CD14-positive monocyte (primary cell): ENCODE data around the gene CRYBA2. TPM values are rescaled to one million over a fixed set of nuclear protein-coding genes. Genes with fewer than 3 reads are reported as not detected.

Source experiments
- DNase-seq, 3 donors: peaks; one replicate each; pipeline ENCODE4 v3.0.0-alpha.2; 2011 to 2022
- H2AFZ ChIP-seq: 2 replicates; pipeline ENCODE4 v1.6.0; 2012; ENCODE audit warnings: mild to moderate bottlenecking, low read depth, low read length, inconsistent platforms; ENCODE audit not compliant: insufficient read depth, poor library complexity, severe bottlenecking
- H3K27ac ChIP-seq, 2 donors: 1 replicate in 1 of 2; 2 replicates in 1 of 2; pipeline ENCODE4 v1.5.1; 2012 to 2013; ENCODE audit warnings: low read length in 2 of 2, control low read depth in 1 of 2, inconsistent platforms in 1 of 2, low read depth in 1 of 2, mild to moderate bottlenecking in 1 of 2
- H3K27me3 ChIP-seq, 2 donors: one replicate each; pipeline versions ENCODE4 v1.6.0 to v1.6.1; 2011 to 2013; ENCODE audit warnings: low read length in 2 of 2; ENCODE audit not compliant: control insufficient read depth in 2 of 2, insufficient read depth in 2 of 2
- H3K36me3 ChIP-seq, 2 donors: replicated peaks in 1 of 2; 1 replicate in 1 of 2; 2 replicates in 1 of 2; pipeline versions ENCODE4 v1.5.1 to v1.6.1; 2012 to 2013; ENCODE audit warnings: low read length in 2 of 2, control low read depth in 1 of 2, inconsistent platforms in 1 of 2, mild to moderate bottlenecking in 1 of 2; ENCODE audit not compliant: insufficient read depth in 2 of 2, control insufficient read depth in 1 of 2
- H3K4me1 ChIP-seq, 2 donors: 1 replicate in 1 of 2; 2 replicates in 1 of 2; pipeline versions ENCODE4 v1.5.1 to v1.6.1; 2012 to 2013; ENCODE audit warnings: low read length in 2 of 2, control low read depth in 1 of 2, inconsistent platforms in 1 of 2, mild to moderate bottlenecking in 1 of 2, moderate library complexity in 1 of 2; ENCODE audit not compliant: insufficient read depth in 2 of 2, control insufficient read depth in 1 of 2
- H3K4me2 ChIP-seq: replicated peaks from 2 replicates; pipeline ENCODE3; 2012; ENCODE audit warnings: low read length, moderate library complexity, mild to moderate bottlenecking; ENCODE audit not compliant: poor library complexity, severe bottlenecking; ENCODE audit errors: extremely low read depth
- H3K4me3 ChIP-seq, 3 experiments: fragments of 200-600 bp in 1 of 3; sonication (generic) in 1 of 3; replicated peaks in 1 of 3; 1 replicate in 2 of 3; 2 replicates in 1 of 3; pipeline ENCODE4 v1.5.1; 2011 to 2013; ENCODE audit warnings: low read length in 3 of 3, mild to moderate bottlenecking in 3 of 3, control low read depth in 2 of 3, low read depth in 2 of 3, inconsistent platforms in 1 of 3, moderate library complexity in 1 of 3
- H3K79me2 ChIP-seq: 2 replicates; pipeline ENCODE4 v1.6.0; 2012; ENCODE audit warnings: mild to moderate bottlenecking, control low read depth, inconsistent platforms, low read length, moderate library complexity; ENCODE audit not compliant: insufficient read depth
- H3K9ac ChIP-seq: 2 replicates; pipeline ENCODE4 v1.6.0; 2017; ENCODE audit warnings: low read length, mild to moderate bottlenecking; ENCODE audit not compliant: insufficient read depth, poor library complexity, severe bottlenecking
- H3K9me3 ChIP-seq, 2 donors: replicated peaks in 1 of 2; 1 replicate in 1 of 2; 2 replicates in 1 of 2; pipeline versions ENCODE4 v1.5.1 to v1.6.1; 2012 to 2013; ENCODE audit warnings: low read length in 2 of 2, control low read depth in 1 of 2; ENCODE audit not compliant: control insufficient read depth in 1 of 2, insufficient read depth in 1 of 2
- H4K20me1 ChIP-seq: 2 replicates; pipeline ENCODE4 v1.6.0; 2012; ENCODE audit warnings: mild to moderate bottlenecking, low read length, control low read depth, moderate library complexity; ENCODE audit not compliant: insufficient read depth
- H3K27ac Mint-ChIP-seq, 7 donors: one replicate each; pipeline ENCODE4 v1.8.0; 2020; ENCODE audit warnings: mild to moderate bottlenecking in 7 of 7, mixed read lengths in 7 of 7, moderate library complexity in 6 of 7, inconsistent platforms in 2 of 7
- H3K27me3 Mint-ChIP-seq, 3 donors: one replicate each; pipeline ENCODE4 v1.8.0; 2021 to 2022; ENCODE audit warnings: low read depth in 3 of 3, mild to moderate bottlenecking in 3 of 3, mixed read lengths in 3 of 3, moderate library complexity in 3 of 3, inconsistent platforms in 1 of 3
- H3K36me3 Mint-ChIP-seq, 2 donors: one replicate each; pipeline ENCODE4 v1.8.0; 2020; ENCODE audit warnings: mixed read lengths in 2 of 2, inconsistent platforms in 1 of 2, mild to moderate bottlenecking in 1 of 2
- H3K4me1 Mint-ChIP-seq: one replicate; pipeline ENCODE4 v1.8.0; 2020; ENCODE audit warnings: mild to moderate bottlenecking, mixed read lengths
- H3K4me3 Mint-ChIP-seq, 2 donors: one replicate each; pipeline ENCODE4 v1.8.0; 2020; ENCODE audit warnings: mild to moderate bottlenecking in 2 of 2, mixed read lengths in 2 of 2, moderate library complexity in 1 of 2
- H3K9me3 Mint-ChIP-seq, 7 donors: one replicate each; pipeline ENCODE4 v1.8.0; 2020 to 2022; ENCODE audit warnings: mixed read lengths in 7 of 7, mild to moderate bottlenecking in 6 of 7, moderate library complexity in 6 of 7, inconsistent platforms in 2 of 7
- CTCF ChIP-seq: fragments of 200-600 bp; IDR thresholded peaks from one replicate; pipeline ENCODE4 v1.8.0; 2022; ENCODE audit warnings: antibody characterized with exemption, mild to moderate bottlenecking
- WGBS: methylation state at CpG from one replicate; pipeline ENCODE4 v1.1.5; 2013; ENCODE audit warnings: missing lambda C conversion rate; ENCODE audit not compliant: insufficient coverage; 5-methylcytosine and 5-hydroxymethylcytosine counted together
- intact Hi-C, 2 donors: fragments of 100-400 bp; cut with micrococcal nuclease; formaldehyde crosslinking; loops; one replicate each; pipeline versions ENCODE4 v1.15.0 to v1.15.1; 2023
- polyA plus RNA-seq, 3 donors: library from polyadenylated mRNA; depleted of rRNA in 1 of 3; unstranded in 2 of 3; stranded (reverse) in 1 of 3; fragments of 300-500 nt in 2 of 3; fragments of >200 nt in 1 of 3; fragmentation: Illumina TruSeq in 2 of 3; gene quantifications; 1 replicate in 2 of 3; 2 replicates in 1 of 3; pipeline ENCODE4 v1.2.3, GENCODE V29; 2012 to 2021

Gene CRYBA2
- polyA plus RNA-seq, 3 donors, result not detected

GRCh38 chr2:219019436-219019835, 26.2 kb upstream of the CRYBA2 start:
- Mint-ChIP-seq H3K9me3 (no peaks in the 10 kb centered on the region), H3K4me1 (peaks cover 11% of the 10 kb centered on the region), H3K27ac (no peak overlapping the region), H3K36me3 (no peaks in the 10 kb centered on the region), H3K27me3 (peaks cover 9 to 14% (median 10%) of the 10 kb centered on the region in 3 donors), H3K4me3 (no peak overlapping the region)
- no peaks in the 10 kb centered on the region for H3K9me3 ChIP-seq
- no peak overlapping the region for H2AFZ ChIP-seq
- 76% methylated on average over 2 of the region's 6 CpGs for WGBS
- DNase-seq, result no peak
- H3K36me3 ChIP-seq, result no peaks in the 10 kb centered on the region
- intact Hi-C loops, result no loop called here
- TF ChIP-seq CTCF, result no peak
- no peak overlapping the region for H3K9ac ChIP-seq
- H4K20me1 ChIP-seq, result no peaks in the 10 kb centered on the region
- no peaks in the 10 kb centered on the region for H3K79me2 ChIP-seq
- H3K27ac ChIP-seq, result no peak overlapping the region
- no peak overlapping the region for H3K4me3 ChIP-seq
- H3K4me1 ChIP-seq, result peaks cover 11 to 17% of the 10 kb centered on the region in 2 donors
- H3K27me3 ChIP-seq, result no peaks in the 10 kb centered on the region
- H3K4me2 ChIP-seq, result no peak overlapping the region

GRCh38 chr2:219018726-219019125, 25.5 kb upstream of the CRYBA2 start:
- Histone ChIP-seq H2AFZ (no peak overlapping the region), H3K27me3 (no peaks in the 10 kb centered on the region), H3K4me1 (peaks cover 11 to 17% of the 10 kb centered on the region in 2 donors), H3K4me3 (no peak overlapping the region), H3K4me2 (no peak overlapping the region), H3K9ac (no peak overlapping the region), H3K9me3 (no peaks in the 10 kb centered on the region), H3K36me3 (no peaks in the 10 kb centered on the region), H3K79me2 (no peaks in the 10 kb centered on the region), H3K27ac (no peak overlapping the region), H4K20me1 (no peaks in the 10 kb centered on the region)
- TF ChIP-seq CTCF, result no peak
- no peak overlapping the region for H3K4me3 Mint-ChIP-seq
- no peaks in the 10 kb centered on the region for H3K36me3 Mint-ChIP-seq
- no peak overlapping the region for H3K27ac Mint-ChIP-seq
- H3K27me3 Mint-ChIP-seq, result peaks cover 7 to 19% (median 15%) of the 10 kb centered on the region in 3 donors
- peaks cover 11% of the 10 kb centered on the region for H3K4me1 Mint-ChIP-seq
- no peaks in the 10 kb centered on the region for H3K9me3 Mint-ChIP-seq
- DNase-seq, result no peak
- intact Hi-C loops, result no loop called here
- 88% methylated on average over 7 of the region's 10 CpGs for WGBS
